HEK293 (cell line): Measurements from ENCODE around the gene CEP350.

ENCODE experiments used
- CTCF ChIA-PET: fragments of 350-600 bp; formaldehyde crosslinking; extraction: SDS; loops from one replicate; lab custom pipeline; 2021; ENCODE audit warnings: antibody characterized with exemption; lab: Yijun Ruan, JAX
- POLR2A ChIA-PET: fragments of 300-600 bp; formaldehyde crosslinking; extraction: SDS; loops from one replicate; lab custom pipeline; 2020; ENCODE audit warnings: antibody characterized with exemption, inconsistent platforms; lab: Yijun Ruan, JAX
- H3K27ac ChIP-seq: fragments of 200-500 bp; sonication (Bioruptor generic); 2 replicates; pipeline ENCODE4 v1.5.1; 2014; ENCODE audit warnings: low read depth, low read length, control low read depth, inconsistent platforms; ENCODE audit errors: extremely low read depth
- H3K36me3 ChIP-seq, 2 experiments: fragments of 200-500 bp in 1 of 2; sonication (Bioruptor generic) in 1 of 2; 1 replicate in 1 of 2; 2 replicates in 1 of 2; pipeline ENCODE4 v1.5.1; 2014 to 2017; ENCODE audit warnings: inconsistent platforms in 2 of 2, low read length in 2 of 2; ENCODE audit not compliant: control insufficient read depth in 2 of 2, insufficient read depth in 1 of 2
- H3K4me1 ChIP-seq: fragments of 200-500 bp; sonication (Bioruptor generic); 2 replicates; pipeline ENCODE4 v1.5.1; 2014; ENCODE audit warnings: mild to moderate bottlenecking, low read length, inconsistent platforms; ENCODE audit not compliant: control insufficient read depth, insufficient read depth
- H3K4me3 ChIP-seq: 2 replicates; pipeline ENCODE4 v1.5.1; 2011; ENCODE audit warnings: low read depth, mild to moderate bottlenecking, control low read depth, low read length, moderate library complexity
- H3K9me3 ChIP-seq: fragments of 200-500 bp; sonication (Bioruptor generic); 2 replicates; pipeline ENCODE4 v1.5.1; 2014; ENCODE audit warnings: low read depth, low read length, inconsistent platforms; ENCODE audit not compliant: control insufficient read depth, insufficient read depth
- FEZF1 ChIP-seq: fragments of 450-650 bp; formaldehyde crosslinking; IDR thresholded peaks from 2 replicates; pipeline ENCODE4 v1.5.1; 2016; ENCODE audit warnings: missing biosample characterization, missing genetic modification characterization
- INSM2 ChIP-seq: fragments of 450-650 bp; formaldehyde crosslinking; IDR thresholded peaks from 2 replicates; pipeline ENCODE4 v1.5.1; 2016; ENCODE audit warnings: missing biosample characterization, missing genetic modification characterization
- KLF8 ChIP-seq: fragments of 450-650 bp; formaldehyde crosslinking; IDR thresholded peaks from 2 replicates; pipeline ENCODE4 v1.5.1; 2016; ENCODE audit warnings: missing biosample characterization, missing genetic modification characterization
- MZF1 ChIP-seq: fragments of 450-650 bp; formaldehyde crosslinking; IDR thresholded peaks from 2 replicates; pipeline ENCODE4 v1.5.1; 2017; ENCODE audit warnings: missing biosample characterization, missing genetic modification characterization, borderline replicate concordance
- PRDM1 ChIP-seq: fragments of 450-650 bp; formaldehyde crosslinking; IDR thresholded peaks from 2 replicates; pipeline ENCODE4; 2016; ENCODE audit warnings: missing biosample characterization, missing genetic modification characterization
- PRDM6 ChIP-seq: fragments of 450-650 bp; formaldehyde crosslinking; IDR thresholded peaks from 2 replicates; pipeline ENCODE4 v1.5.1; 2017; ENCODE audit warnings: missing biosample characterization, missing genetic modification characterization
- TCF7L2 ChIP-seq: IDR thresholded peaks from 2 replicates; pipeline ENCODE4 v1.6.1; 2011; ENCODE audit warnings: low read depth, mild to moderate bottlenecking, inconsistent platforms, low read length, moderate library complexity, borderline replicate concordance
- ZNF169 ChIP-seq: fragments of 450-650 bp; formaldehyde crosslinking; IDR thresholded peaks from 2 replicates; pipeline ENCODE4 v1.5.1; 2016; ENCODE audit warnings: missing biosample characterization, missing genetic modification characterization
- ZNF221 ChIP-seq: fragments of 450-650 bp; formaldehyde crosslinking; IDR thresholded peaks from 2 replicates; pipeline ENCODE4 v1.5.1; 2017; ENCODE audit warnings: missing biosample characterization, missing genetic modification characterization, borderline replicate concordance
- ZNF248 ChIP-seq: fragments of 450-650 bp; formaldehyde crosslinking; IDR thresholded peaks from 2 replicates; pipeline ENCODE4 v1.5.1; 2017; ENCODE audit warnings: missing biosample characterization, missing genetic modification characterization
- ZNF292 ChIP-seq: fragments of 450-650 bp; formaldehyde crosslinking; IDR thresholded peaks from 2 replicates; pipeline ENCODE4 v1.5.1; 2016; ENCODE audit warnings: low read depth, missing biosample characterization, missing genetic modification characterization, borderline replicate concordance
- ZNF335 ChIP-seq: fragments of 450-650 bp; formaldehyde crosslinking; conservative IDR thresholded peaks from 2 replicates; pipeline ENCODE4 v1.5.1; 2016; ENCODE audit warnings: missing biosample characterization, missing genetic modification characterization
- ZNF362 ChIP-seq: fragments of 450-650 bp; formaldehyde crosslinking; IDR thresholded peaks from 2 replicates; pipeline ENCODE4 v1.5.1; 2016; ENCODE audit warnings: missing biosample characterization, missing genetic modification characterization
- ZNF521 ChIP-seq: fragments of 450-650 bp; formaldehyde crosslinking; IDR thresholded peaks from 2 replicates; pipeline ENCODE4 v1.5.1; 2017; ENCODE audit warnings: missing biosample characterization, mild to moderate bottlenecking, missing genetic modification characterization
- ZNF555 ChIP-seq: fragments of 450-650 bp; formaldehyde crosslinking; conservative IDR thresholded peaks from 2 replicates; pipeline ENCODE4 v1.5.1; 2017; ENCODE audit warnings: missing biosample characterization, mild to moderate bottlenecking, missing genetic modification characterization, inconsistent platforms
- ZNF596 ChIP-seq: fragments of 450-650 bp; IDR thresholded peaks from 2 replicates; pipeline ENCODE4 v1.5.0; 2018; ENCODE audit warnings: missing biosample characterization, mild to moderate bottlenecking, missing genetic modification characterization, moderate library complexity
- ZNF777 ChIP-seq: fragments of 450-650 bp; formaldehyde crosslinking; IDR thresholded peaks from 2 replicates; pipeline ENCODE4 v1.5.1; 2017; ENCODE audit warnings: missing biosample characterization, missing genetic modification characterization, borderline replicate concordance
- ZNF791 ChIP-seq: fragments of 450-650 bp; formaldehyde crosslinking; IDR thresholded peaks from 2 replicates; pipeline ENCODE4 v1.5.1; 2016; ENCODE audit warnings: missing biosample characterization, missing genetic modification characterization
- ZNF843 ChIP-seq: fragments of 450-650 bp; formaldehyde crosslinking; IDR thresholded peaks from 2 replicates; pipeline ENCODE4 v1.5.1; 2016; ENCODE audit warnings: missing biosample characterization, missing genetic modification characterization
- TF ChIP-seq, protein P1 (sequence below): IDR thresholded peaks from 2 replicates; pipeline ENCODE4 v1.6.1; 2011; ENCODE audit warnings: mild to moderate bottlenecking, low read depth, low read length, borderline replicate concordance
- TF ChIP-seq, protein P2 (sequence below): fragments of 450-650 bp; formaldehyde crosslinking; IDR thresholded peaks from 2 replicates; pipeline ENCODE4 v1.5.1; 2016; ENCODE audit warnings: missing biosample characterization, missing genetic modification characterization, low read depth

The CEP350 gene

DNA sequence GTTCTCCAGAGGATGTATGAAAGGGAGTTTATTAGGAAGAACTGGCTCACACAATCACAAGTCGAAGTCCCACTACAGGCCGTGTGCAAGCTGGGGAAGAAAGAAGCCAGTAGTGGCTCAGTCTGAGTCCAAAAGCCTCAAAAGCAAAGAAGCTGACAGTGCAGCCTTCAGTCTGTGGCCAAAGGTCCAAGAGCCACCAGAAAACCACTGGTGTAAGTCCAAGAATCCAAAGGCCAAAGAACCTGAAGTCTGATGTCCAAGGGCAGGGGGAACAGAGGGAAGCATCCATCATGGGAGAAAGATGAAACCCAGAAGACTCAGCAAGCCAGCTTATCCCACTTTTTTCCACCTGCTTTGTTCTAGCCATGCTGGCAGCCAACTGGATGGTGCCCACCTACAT lies 21.4 kb upstream of the CEP350 start:
- Histone ChIP-seq H3K9me3 (no peaks in the 10 kb centered on the region), H3K4me3 (no peak overlapping the region), H3K36me3 (no peaks in the 10 kb centered on the region), H3K27ac (no peak overlapping the region; the same call in 1 of the 2 replicates), H3K4me1 (peaks cover 29% of the 10 kb centered on the region)
- no peak for TF ChIP-seq KLF8 (tag by site-specific recombination)
- no peak for TF ChIP-seq ZNF596 (tag by site-specific recombination)
- no peak for TF ChIP-seq ZNF777 (tag by site-specific recombination)
- no peak for TF ChIP-seq ZNF555 (tag by site-specific recombination)
- TF ChIP-seq ZNF248: no peak
- no peak for TF ChIP-seq ZNF362 (tag by site-specific recombination)
- no peak for TF ChIP-seq ZNF292
- TF ChIP-seq ZNF169 (tag by site-specific recombination): no peak
- no peak for TF ChIP-seq TCF7L2
- CTCF ChIA-PET: interaction anchor here (1.0 kb wide), 1 partner anchor 227 kb away, joined by 3 read pairs; no protein-coding TSS in a partner anchor
- POLR2A ChIA-PET: interaction anchor here (0.6 kb wide), 1 partner anchor 56 kb away, joined by 5 read pairs; no protein-coding TSS in a partner anchor

DNA sequence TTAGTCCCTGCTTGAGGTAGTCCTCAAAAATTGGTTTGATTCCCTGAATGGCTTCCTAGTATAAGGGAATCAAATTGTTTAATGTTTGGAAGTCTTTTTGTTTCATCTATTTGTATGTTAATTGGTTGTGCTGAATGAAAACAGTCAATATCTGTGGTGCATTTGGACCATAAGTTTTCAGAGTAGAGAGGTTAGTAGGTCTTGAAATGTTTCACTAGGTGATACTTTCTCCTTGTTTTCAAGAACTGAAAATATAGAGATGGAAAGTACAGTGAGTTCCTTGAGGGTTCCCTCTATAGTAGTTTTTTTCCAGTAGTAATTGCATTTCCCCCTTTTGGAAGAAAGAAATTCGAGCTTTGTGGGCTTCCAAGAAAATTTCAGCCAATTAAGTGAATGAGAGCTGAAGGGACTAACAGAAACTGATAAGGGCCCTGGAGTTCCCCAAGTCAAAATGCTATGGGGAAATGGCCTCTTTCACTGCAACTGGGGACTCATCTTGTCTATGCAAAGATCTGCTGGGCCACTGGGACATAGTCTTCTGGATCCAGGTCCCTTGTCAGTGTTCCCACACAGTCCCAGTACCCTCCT lies 18.6 kb upstream of the CEP350 start:
- Histone ChIP-seq H3K36me3 (no peaks in the 10 kb centered on the region), H3K4me1 (peaks cover 28% of the 10 kb centered on the region), H3K27ac (no peak overlapping the region), H3K9me3 (no peaks in the 10 kb centered on the region), H3K4me3 (no peak overlapping the region)
- ChIA-PET CTCF (interaction anchor here (0.6 to 1.5 kb wide), 2 partner anchors 126 to 222 kb away, joined by 3 to 4 read pairs; no protein-coding TSS in a partner anchor), POLR2A (no interaction called here)
- TF ChIP-seq PRDM6 (tag by site-specific recombination): peak; percentile 45
- 0 out of 2 replicates have a peak, but pooled peaks have one; percentile 13 for TF ChIP-seq PRDM1 (tag by site-specific recombination)
- no peak for TF ChIP-seq INSM2 (tag by site-specific recombination)
- TF ChIP-seq MZF1 (tag by site-specific recombination): peak; percentile 58

DNA sequence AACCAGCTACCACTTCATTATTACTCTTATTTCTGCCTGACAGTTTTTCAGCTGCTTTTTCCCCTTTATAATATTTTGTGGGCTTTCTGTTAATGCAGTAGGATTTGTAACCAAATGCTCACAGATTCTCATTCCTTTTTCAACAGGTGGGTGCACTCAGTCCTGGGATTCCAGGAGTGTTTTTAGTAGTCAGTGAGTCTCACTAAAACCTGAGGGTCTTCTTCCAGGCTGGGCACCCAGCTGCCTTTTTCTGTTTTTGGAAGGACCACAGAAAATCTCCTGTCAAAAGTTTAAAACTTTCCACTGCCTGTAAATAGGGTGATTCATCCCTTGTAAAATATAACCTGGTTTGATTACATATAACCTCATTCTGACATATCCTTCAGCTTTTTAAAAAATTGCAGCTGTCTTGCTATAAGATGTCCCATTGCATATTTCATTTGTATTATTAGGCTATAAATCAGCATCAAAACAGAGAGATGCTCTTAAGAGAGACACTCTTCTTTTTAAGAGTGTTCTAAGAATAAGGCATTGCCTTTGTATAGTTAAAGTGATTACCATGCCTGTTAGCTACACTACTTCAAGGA lies 16.8 kb upstream of the CEP350 start:
- ChIA-PET POLR2A (no interaction called here), CTCF (interaction anchor here (0.5 to 1.5 kb wide), 4 partner anchors 10 to 128 kb away, joined by 3 to 4 read pairs (median 3); no protein-coding TSS in a partner anchor)
- no peak overlapping the region for H3K4me3 ChIP-seq
- H3K27ac ChIP-seq: no peak overlapping the region
- peaks cover 18% of the 10 kb centered on the region for H3K4me1 ChIP-seq
- H3K36me3 ChIP-seq: no peaks in the 10 kb centered on the region
- H3K9me3 ChIP-seq: no peaks in the 10 kb centered on the region
- TF ChIP-seq ZNF791 (no peak), ZNF221 (tag by site-specific recombination) (no peak), ZNF335 (tag by site-specific recombination) (peak; percentile 49), FEZF1 (tag by site-specific recombination) (no peak), ZNF843 (0 out of 2 replicates have a peak, but pooled peaks have one; percentile 18), PRDM6 (tag by site-specific recombination) (peak; percentile 71), ZNF521 (tag by site-specific recombination) (no peak)
- TF ChIP-seq, protein P1, sequence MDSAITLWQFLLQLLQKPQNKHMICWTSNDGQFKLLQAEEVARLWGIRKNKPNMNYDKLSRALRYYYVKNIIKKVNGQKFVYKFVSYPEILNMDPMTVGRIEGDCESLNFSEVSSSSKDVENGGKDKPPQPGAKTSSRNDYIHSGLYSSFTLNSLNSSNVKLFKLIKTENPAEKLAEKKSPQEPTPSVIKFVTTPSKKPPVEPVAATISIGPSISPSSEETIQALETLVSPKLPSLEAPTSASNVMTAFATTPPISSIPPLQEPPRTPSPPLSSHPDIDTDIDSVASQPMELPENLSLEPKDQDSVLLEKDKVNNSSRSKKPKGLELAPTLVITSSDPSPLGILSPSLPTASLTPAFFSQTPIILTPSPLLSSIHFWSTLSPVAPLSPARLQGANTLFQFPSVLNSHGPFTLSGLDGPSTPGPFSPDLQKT: no peak
- TF ChIP-seq, protein P2, sequence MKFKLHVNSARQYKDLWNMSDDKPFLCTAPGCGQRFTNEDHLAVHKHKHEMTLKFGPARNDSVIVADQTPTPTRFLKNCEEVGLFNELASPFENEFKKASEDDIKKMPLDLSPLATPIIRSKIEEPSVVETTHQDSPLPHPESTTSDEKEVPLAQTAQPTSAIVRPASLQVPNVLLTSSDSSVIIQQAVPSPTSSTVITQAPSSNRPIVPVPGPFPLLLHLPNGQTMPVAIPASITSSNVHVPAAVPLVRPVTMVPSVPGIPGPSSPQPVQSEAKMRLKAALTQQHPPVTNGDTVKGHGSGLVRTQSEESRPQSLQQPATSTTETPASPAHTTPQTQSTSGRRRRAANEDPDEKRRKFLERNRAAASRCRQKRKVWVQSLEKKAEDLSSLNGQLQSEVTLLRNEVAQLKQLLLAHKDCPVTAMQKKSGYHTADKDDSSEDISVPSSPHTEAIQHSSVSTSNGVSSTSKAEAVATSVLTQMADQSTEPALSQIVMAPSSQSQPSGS (tag by site-specific recombination): no peak
